Activated effector memory CD4-positive, alpha-beta T cell treated with Interleukin-2 at 50 U/mL for 16 hours (primary cell): ENCODE measurements around the gene ANO4.
"Not testable (repeated sequence)": the region's sequence is repeated elsewhere in the genome, so short reads cannot be mapped to it uniquely, and the experiment has no call there.

ENCODE experiments used
- DNase-seq: peaks from one replicate; pipeline ENCODE4 v3.0.0-alpha.2; 2020

The ANO4 gene

GRCh38 chr12:101108130-101108529 is 313.6 kb downstream of the ANO4 start:
- DNase-seq: no peak

DNA sequence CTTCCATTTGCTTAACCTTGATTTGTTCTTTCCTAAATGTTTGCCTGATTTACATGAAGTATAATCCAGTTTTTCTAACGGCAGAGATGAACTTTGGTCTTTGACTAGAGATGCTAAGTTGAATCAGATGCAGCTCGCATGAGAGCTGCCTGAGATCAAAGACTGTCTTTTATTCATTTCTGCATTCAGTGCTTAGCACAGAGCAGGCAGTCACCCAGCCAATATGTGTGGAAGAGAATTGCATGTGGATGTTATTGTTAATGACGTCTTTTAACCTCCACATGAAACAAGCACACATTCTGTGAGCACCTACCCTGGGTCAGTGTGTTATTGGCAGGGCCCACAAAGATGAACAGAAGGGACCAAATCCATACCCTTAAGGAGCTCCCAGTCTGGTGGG is 316.3 kb downstream of the ANO4 start:
- no peak for DNase-seq

- DNase-seq: no peak
Observed at GRCh38 chr12:101111441-101111840, 316.9 kb downstream of the ANO4 start.

DNA sequence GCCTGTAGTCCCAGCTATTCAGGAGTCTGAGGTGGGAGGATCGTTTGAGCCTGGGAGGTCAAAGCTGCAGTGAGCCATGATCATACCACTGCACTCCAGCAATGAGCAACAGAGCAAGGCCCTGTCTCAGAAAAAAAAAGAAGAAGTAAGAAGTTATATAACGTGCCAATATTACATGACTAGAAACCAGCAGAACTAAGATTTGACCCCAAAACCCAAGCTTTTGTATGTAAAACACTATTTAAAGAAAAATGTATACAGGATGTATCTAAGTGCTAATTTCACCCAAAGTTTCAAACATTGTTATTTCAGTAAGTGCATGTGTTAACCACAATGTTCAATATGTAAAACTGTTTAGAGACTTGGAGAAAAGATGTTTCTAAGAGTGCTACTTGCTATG is 320.8 kb downstream of the ANO4 start:
- no peak for DNase-seq

- no peak for DNase-seq
Observed at GRCh38 chr12:101116911-101117310, 322.3 kb downstream of the ANO4 start.

- DNase-seq: no peak
Observed at GRCh38 chr12:101117842-101118241, 323.3 kb downstream of the ANO4 start.

DNA sequence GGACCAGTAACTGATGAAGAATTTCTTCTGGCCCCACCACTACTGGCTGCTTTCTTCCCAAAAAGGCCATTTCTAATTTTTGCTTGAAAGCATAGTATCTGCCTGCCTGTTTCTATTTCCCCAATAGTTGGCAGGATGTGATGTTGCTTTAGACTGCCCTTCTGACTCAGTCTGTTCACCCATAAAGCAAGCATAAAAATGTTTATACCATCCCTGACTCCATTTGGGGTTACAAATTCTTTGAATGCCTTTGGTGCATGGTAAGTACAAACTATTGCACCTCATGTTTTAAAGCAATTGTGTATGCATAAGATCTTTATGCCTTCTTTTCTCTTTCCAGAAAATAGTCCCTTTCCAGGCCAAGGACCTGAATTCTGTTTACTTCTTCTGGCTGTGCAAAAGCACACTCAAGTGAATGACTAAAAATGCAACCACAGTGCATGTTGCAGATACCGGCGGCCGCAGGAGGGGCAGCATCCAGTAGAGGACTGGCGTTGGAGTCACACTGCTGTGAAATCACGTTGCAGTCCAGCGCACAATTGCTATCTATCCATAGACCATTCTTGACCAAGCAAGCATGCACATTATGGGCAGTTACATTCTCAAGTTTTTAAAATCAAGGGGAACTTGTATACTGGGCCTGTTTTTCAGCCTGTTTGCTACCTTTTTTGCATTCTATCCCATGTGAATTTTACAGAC is 333.1 kb downstream of the ANO4 start:
- no peak for DNase-seq

DNA sequence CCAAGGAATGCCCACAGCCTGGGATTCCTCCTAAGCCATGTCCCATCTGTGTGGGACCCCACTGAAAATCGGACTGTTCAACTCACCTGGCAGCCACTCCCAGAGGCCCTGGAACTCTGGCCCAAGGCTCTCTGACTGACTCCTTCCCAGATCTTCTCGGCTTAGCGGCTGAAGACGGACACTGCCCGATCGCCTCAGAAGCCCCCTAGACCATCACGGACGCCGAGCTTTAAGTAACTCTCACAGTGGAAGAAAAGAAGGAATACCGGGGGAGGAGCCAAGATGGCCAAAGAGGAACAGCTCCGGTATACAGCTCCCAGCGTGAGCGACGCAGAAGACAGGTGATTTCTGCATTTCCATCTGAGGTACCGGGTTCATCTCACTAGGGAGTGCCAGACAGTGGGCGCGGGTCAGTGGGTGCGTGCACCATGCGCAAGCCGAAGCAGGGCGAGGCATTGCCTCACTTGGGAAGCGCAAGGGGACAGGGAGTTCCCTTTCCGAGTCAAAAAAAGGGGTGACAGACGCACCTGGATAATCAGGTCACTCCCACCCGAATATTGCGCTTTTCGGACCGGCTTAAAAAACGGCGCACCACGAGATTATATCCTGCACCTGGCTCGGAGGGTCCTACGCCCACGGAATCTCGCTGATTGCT is 351.3 kb downstream of the ANO4 start:
- DNase-seq: not testable (repeated sequence)

DNA sequence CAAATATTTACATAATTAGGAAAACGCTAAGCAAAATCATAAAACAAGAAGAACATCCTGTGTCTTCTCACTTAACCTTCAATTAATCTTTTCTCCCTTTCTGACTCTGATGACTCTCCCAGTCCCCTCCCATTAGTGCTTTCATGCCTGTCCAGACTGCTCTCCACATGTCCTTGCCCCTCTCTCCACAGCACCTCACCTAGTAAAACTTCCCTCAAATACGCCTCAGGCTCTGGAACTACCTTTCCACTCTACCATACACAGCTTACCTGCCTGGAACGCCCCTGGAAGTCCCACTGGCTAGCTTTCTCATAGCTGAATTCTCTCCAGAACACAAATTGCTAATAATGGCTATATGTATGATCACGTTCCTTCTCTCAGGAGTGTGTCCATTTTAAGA is 370.7 kb downstream of the ANO4 start:
- no peak for DNase-seq

- DNase-seq: no peak
Observed at GRCh38 chr12:101166866-101167265, 372.3 kb downstream of the ANO4 start.

DNA sequence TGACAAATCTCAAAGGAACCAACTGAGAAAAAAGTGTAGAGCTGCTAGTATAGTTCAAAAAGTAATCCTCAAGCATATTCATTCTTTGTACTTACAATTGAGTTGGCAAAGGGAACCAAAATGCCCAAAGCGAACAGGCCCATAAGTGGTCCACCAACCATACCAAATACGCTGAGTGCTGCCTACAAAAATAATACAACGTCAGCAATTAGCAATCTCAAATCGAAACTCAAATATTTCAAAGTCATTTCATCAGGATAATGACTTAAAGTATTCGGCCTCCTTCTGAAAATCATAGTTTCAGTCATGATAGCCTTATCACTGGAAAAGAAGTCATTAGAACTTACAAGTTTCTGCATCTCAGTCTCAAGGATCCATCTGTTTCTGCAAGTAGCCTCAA is 373.4 kb downstream of the ANO4 start:
- no peak for DNase-seq

- DNase-seq: no peak
Observed at GRCh38 chr12:101172316-101172715, 377.7 kb downstream of the ANO4 start.

DNA sequence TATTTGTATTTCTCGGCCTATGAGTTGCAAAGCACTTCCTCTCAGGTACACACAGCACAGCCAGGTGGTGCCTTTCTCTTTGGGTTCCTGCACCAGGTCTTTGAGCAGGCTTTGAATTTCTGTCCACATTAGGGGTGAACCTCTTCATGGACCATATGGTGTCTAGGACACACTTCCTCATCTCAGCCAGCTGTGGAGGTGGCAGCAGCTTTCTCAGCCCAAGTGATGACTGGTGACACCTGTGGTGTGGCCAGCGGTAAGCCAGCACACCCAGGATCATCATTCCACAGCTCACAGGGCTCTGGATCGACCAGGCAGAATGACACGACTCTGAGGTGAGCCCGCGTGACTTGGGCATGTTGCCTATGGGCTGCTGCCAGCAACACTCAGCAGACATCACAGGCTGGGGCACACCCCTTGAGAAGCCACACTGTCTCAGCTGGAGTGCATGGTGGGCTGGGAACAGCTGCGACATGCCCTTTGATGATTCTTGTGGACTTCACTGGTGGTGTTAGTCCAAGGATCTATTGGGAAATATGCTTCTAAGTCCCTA is 378.7 kb downstream of the ANO4 start:
- no peak for DNase-seq

GRCh38 chr12:101174541-101174940 is 380.0 kb downstream of the ANO4 start:
- no peak for DNase-seq
